Loucy (cell line): Measurements from ENCODE around the gene UNC45A.

ENCODE experiments used
- EZH2phosphoT487 ChIP-seq: fragments of 200-600 bp; IDR thresholded peaks from 2 replicates; pipeline ENCODE4 v1.6.1; 2018; ENCODE audit warnings: antibody characterized with exemption, mild to moderate bottlenecking, moderate library complexity, borderline replicate concordance
- TF ChIP-seq, protein P1 (sequence below): fragments of 200-600 bp; sonication (generic); conservative IDR thresholded peaks from 2 replicates; pipeline ENCODE4 v1.5.1; 2014; ENCODE audit warnings: mild to moderate bottlenecking, antibody characterized with exemption, low read length

DNA sequence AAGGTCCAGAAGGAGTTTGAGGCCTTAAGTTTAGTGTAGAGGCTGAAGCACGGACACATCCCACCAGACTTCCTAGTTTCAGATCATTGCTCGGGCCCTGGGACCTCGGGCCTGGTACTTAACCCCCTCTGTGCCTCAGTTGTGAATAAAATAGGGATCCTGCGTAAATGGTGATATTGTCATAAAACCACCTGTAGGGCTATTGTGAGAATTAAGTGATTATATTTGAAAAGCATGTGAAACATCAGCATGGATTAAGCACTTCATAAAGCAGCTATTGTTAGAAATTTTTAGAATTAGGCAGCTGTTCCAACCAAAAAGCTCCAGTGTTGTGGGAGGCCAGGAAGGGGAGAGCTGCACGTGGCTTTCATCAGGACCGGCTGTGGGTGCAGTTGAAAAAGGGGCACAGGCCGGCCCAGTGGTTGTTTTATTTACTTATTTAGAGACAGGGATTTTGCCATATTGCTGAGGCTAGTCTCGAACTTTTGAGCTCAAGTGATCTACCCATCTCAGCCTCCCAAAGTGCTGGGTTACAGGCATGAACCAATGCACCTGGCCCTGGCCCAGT lies 24.0 kb downstream of the UNC45A start:
- TF ChIP-seq, protein P1, sequence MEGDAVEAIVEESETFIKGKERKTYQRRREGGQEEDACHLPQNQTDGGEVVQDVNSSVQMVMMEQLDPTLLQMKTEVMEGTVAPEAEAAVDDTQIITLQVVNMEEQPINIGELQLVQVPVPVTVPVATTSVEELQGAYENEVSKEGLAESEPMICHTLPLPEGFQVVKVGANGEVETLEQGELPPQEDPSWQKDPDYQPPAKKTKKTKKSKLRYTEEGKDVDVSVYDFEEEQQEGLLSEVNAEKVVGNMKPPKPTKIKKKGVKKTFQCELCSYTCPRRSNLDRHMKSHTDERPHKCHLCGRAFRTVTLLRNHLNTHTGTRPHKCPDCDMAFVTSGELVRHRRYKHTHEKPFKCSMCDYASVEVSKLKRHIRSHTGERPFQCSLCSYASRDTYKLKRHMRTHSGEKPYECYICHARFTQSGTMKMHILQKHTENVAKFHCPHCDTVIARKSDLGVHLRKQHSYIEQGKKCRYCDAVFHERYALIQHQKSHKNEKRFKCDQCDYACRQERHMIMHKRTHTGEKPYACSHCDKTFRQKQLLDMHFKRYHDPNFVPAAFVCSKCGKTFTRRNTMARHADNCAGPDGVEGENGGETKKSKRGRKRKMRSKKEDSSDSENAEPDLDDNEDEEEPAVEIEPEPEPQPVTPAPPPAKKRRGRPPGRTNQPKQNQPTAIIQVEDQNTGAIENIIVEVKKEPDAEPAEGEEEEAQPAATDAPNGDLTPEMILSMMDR = no peak
- no peak for TF ChIP-seq EZH2phosphoT487
